NCI-H2081 (cell line): ENCODE data around the gene IRF2.

Experiments used
- DNase-seq, 2 experiments: peaks; one replicate each; lab custom pipeline; 2025; lab: John Stamatoyannopoulos, UW

The IRF2 gene

GRCh38 chr4:184409502-184409901 is 64.8 kb downstream of the IRF2 start:
- no peak for DNase-seq

GRCh38 chr4:184408684-184409081 is 65.7 kb downstream of the IRF2 start:
- DNase-seq, result no peak

- no peak for DNase-seq
Observed at GRCh38 chr4:184408021-184408683, 66.2 kb downstream of the IRF2 start.

GRCh38 chr4:184406958-184407391 is 67.4 kb downstream of the IRF2 start:
- no peak for DNase-seq

- no peak for DNase-seq
Observed at GRCh38 chr4:184404047-184404446, 70.3 kb downstream of the IRF2 start.

GRCh38 chr4:184403384-184403781 is 71.0 kb downstream of the IRF2 start:
- DNase-seq, result no peak

- no peak for DNase-seq
Observed at GRCh38 chr4:184402740-184403383, 71.5 kb downstream of the IRF2 start.

- no peak for DNase-seq
Observed at GRCh38 chr4:184402239-184402638, 72.1 kb downstream of the IRF2 start.

GRCh38 chr4:184401397-184402171 is 72.8 kb downstream of the IRF2 start:
- peak in 1 of 2 experiments; percentile 3 for DNase-seq

- DNase-seq, result no peak
Observed at GRCh38 chr4:184400891-184401290, 73.5 kb downstream of the IRF2 start.

- DNase-seq, result no peak
Observed at GRCh38 chr4:184400375-184400870, 73.9 kb downstream of the IRF2 start.

- no peak for DNase-seq
Observed at GRCh38 chr4:184399512-184399908, 74.8 kb downstream of the IRF2 start.

- DNase-seq, result no peak
Observed at GRCh38 chr4:184398741-184399511, 75.4 kb downstream of the IRF2 start.

- no peak for DNase-seq
Observed at GRCh38 chr4:184397516-184398163, 76.7 kb downstream of the IRF2 start.

GRCh38 chr4:184396570-184397515 is 77.5 kb downstream of the IRF2 start:
- no peak for DNase-seq

- no peak for DNase-seq
Observed at GRCh38 chr4:184395971-184396391, 78.4 kb downstream of the IRF2 start.

- no peak for DNase-seq
Observed at GRCh38 chr4:184395451-184395917, 78.9 kb downstream of the IRF2 start.

- DNase-seq, result no peak
Observed at GRCh38 chr4:184392748-184393559, 81.4 kb downstream of the IRF2 start.

GRCh38 chr4:184392316-184392715 is 82.0 kb downstream of the IRF2 start:
- DNase-seq, result no peak
